Stimulated activated CD4-positive, alpha-beta T cell treated with anti-CD3 and anti-CD28 coated beads, Interleukin-15, amount 100 ng/mL, for 1 hour (primary cell): ENCODE data around the gene GOLGA8M.
"Not testable (repeated sequence)": the region's sequence is repeated elsewhere in the genome, so short reads cannot be mapped to it uniquely, and the experiment has no call there.

Experiments used
- DNase-seq, 2 donors: peaks; one replicate each; pipeline ENCODE4 v3.0.0-alpha.2; 2020; ENCODE audit warnings: low read depth in 1 of 2, low spot score in 1 of 2

GOLGA8M gene

DNA sequence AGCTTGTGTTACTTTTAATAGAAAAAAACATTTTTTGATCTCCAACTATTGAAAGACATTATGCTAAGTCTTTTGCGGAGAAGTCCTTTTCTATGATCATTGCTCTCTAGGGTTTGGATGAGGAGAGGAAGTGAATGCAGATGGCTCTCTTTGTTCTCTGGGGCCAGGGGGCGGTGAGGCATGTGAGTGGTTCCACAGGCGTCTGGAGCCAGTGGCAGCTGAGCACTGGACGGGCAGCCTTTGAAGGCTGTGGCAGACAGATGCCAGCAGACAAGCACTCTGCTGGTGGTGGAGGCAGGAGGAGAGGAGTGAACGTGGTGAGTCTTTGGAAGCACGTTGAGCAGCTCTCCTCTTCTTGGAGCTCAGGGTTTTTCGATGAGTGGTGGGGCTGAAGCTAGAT, 51.5 kb downstream of the GOLGA8M start:
- not testable (repeated sequence) for DNase-seq

DNA sequence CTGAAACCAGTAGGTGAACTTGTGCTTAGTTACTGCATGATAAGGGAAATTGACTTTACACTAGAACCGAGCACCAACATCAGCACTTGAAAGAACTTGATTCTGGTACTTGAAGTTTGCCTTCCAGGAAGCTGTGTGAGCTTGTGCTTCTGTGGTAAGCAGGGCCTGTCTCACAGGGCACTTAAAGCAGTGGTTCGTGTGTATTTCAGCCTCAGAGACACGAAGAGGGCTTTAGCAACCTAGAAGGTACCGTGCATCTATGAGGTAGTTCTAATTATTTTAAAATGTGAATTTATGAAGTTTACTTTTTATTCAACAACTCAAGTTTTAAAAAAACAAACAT, 56.2 kb downstream of the GOLGA8M start:
- DNase-seq: not testable (repeated sequence)

GRCh38 chr15:28655329-28656017, 56.7 kb downstream of the GOLGA8M start:
- not testable (repeated sequence) for DNase-seq

DNA sequence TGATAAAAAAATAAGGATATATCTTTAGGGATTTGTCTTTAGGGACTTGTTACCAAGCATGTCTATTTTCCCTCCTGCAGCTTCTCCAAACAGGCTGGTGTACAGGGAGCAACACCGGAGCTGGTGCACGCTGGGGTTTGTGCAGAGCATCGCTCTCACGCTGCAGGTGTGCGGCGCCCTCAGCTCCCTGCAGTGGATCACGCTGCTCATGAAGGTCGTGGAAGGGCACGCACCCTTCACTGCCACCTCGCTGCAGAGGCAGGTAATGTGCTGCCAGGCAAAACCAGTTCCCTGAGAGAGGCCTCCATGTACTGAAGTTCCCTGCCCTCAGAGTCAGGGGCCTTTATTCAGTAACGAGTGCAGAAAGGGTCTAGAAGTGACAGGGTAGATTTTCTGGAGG, 58.0 kb downstream of the GOLGA8M start:
- DNase-seq: not testable (repeated sequence)

- not testable (repeated sequence) for DNase-seq
Measured at GRCh38 chr15:28652538-28652937, 59.7 kb downstream of the GOLGA8M start.
